Keratinocyte (primary cell): ENCODE data around the gene SH2D5.

Experiments used
- CTCF ChIP-seq, 3 experiments: IDR thresholded peaks in 1 of 3; conservative IDR thresholded peaks in 1 of 3; optimal IDR thresholded peaks in 1 of 3; 2 replicates in 2 of 3; 3 replicates in 1 of 3; pipeline versions ENCODE3 to v1.5.1; 2011; ENCODE audit warnings: low read length in 3 of 3, mild to moderate bottlenecking in 3 of 3, moderate library complexity in 2 of 3, control low read depth in 1 of 3, inconsistent platforms in 1 of 3; ENCODE audit not compliant: insufficient read depth in 2 of 3; ENCODE audit errors: extremely low read depth in 1 of 3
- EZH2 ChIP-seq: IDR thresholded peaks from one replicate; pipeline ENCODE4 v1.6.1; 2012; ENCODE audit warnings: inconsistent platforms, mild to moderate bottlenecking, low read length, moderate library complexity

- TF ChIP-seq CTCF (optimal IDR thresholded peaks at IDR 0.05 in 1 of 3, IDR thresholded peaks at IDR 0.05 in 1 of 3, conservative IDR thresholded peaks at IDR 0.05 in 1 of 3; ENCODE audit: extremely low read depth in 1 of 3, insufficient read depth in 2 of 3, low read length in 3 of 3) (no peak), EZH2 (no peak)
Observed at GRCh38 chr1:20715406-20715805, 17.1 kb downstream of the SH2D5 start.
